ENCODE measurements around the gene GTF2A2.

DNA sequence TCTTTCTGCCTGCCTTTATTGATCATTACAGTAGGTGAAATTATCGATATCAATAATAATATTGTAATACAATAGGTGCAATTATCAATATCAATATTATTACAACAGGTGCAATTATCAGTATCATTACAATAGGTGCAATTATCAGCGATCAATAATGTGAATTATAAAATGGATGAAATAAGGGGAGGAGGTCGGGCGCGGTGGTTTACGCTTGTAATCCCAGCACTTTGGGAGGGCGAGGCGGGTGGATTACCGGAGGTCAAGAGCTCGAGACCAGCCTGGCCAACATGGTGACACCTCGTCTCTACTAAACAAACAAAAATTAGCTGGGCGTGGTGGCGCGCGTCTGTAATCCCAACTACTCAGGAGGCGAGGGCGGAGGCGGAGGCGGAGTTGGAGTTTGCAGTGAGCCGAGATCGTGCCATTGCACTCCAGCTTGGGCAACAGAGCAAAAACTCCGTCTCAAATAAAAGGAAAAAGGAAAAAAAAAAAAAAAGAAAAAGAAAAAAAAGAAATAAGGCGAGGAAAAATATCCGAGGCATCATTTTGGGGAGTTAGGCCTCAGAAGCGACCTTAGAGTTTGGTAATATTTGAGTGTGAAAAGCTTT is 32.4 kb upstream of the GTF2A2 start:
- TF ChIP-seq EZH2 (IDR thresholded peaks at IDR 0.05; ENCODE audit: borderline replicate concordance, low read depth, low read length, poor library complexity, severe bottlenecking): no peak
- no peak for TF ChIP-seq CTCF (conservative IDR thresholded peaks at IDR 0.05; ENCODE audit: low read depth, low read length)
